ACC112 (cell line): ENCODE results near the gene DIPK1C.

Experiments
- H2AFZ ChIP-seq: fragments of 200-600 bp; sonication (generic); one replicate; pipeline ENCODE4 v1.6.0; 2017; ENCODE audit warnings: antibody characterized with exemption, low read length; ENCODE audit not compliant: unreplicated experiment
- H3K27ac ChIP-seq: fragments of 200-600 bp; sonication (generic); 2 replicates; pipeline ENCODE4 v1.5.1; 2014; ENCODE audit warnings: low read depth, mild to moderate bottlenecking, antibody characterized with exemption, low read length, moderate library complexity
- H3K27me3 ChIP-seq: fragments of 200-600 bp; sonication (generic); 2 replicates; pipeline ENCODE4 v1.6.1; 2014; ENCODE audit warnings: mild to moderate bottlenecking, antibody characterized with exemption, low read length, moderate library complexity, mixed read lengths; ENCODE audit not compliant: insufficient read depth
- H3K36me3 ChIP-seq: fragments of 200-600 bp; sonication (generic); 2 replicates; pipeline ENCODE4 v1.6.1; 2016; ENCODE audit warnings: mild to moderate bottlenecking, antibody characterized with exemption, low read length, moderate library complexity, mixed read lengths; ENCODE audit not compliant: insufficient read depth
- H3K4me1 ChIP-seq: fragments of 200-600 bp; sonication (generic); one replicate; pipeline ENCODE4 v1.6.1; 2016; ENCODE audit warnings: low read length, mixed read lengths; ENCODE audit not compliant: insufficient read depth, unreplicated experiment, control insufficient read depth
- H3K4me3 ChIP-seq: fragments of 200-600 bp; sonication (generic); 2 replicates; pipeline ENCODE4 v1.5.1; 2014; ENCODE audit warnings: mild to moderate bottlenecking, low read depth, low read length
- H3K79me2 ChIP-seq: fragments of 200-600 bp; sonication (generic); one replicate; pipeline ENCODE4 v1.6.0; 2016; ENCODE audit warnings: low read length; ENCODE audit not compliant: control insufficient read depth, unreplicated experiment, insufficient read depth

The DIPK1C gene

GRCh38 chr18:74420481-74420880, 36.6 kb downstream of the DIPK1C start:
- H2AFZ ChIP-seq = no peak overlapping the region
- no peak overlapping the region for H3K27ac ChIP-seq
- no peak overlapping the region for H3K4me3 ChIP-seq
- H3K27me3 ChIP-seq = peaks cover 84% of the 10 kb centered on the region
- H3K4me1 ChIP-seq = no peaks in the 10 kb centered on the region
- H3K36me3 ChIP-seq = no peaks in the 10 kb centered on the region
- H3K79me2 ChIP-seq = no peaks in the 10 kb centered on the region

GRCh38 chr18:74419761-74420160, 37.3 kb downstream of the DIPK1C start:
- H3K27me3 ChIP-seq = peaks cover 91% of the 10 kb centered on the region

DNA sequence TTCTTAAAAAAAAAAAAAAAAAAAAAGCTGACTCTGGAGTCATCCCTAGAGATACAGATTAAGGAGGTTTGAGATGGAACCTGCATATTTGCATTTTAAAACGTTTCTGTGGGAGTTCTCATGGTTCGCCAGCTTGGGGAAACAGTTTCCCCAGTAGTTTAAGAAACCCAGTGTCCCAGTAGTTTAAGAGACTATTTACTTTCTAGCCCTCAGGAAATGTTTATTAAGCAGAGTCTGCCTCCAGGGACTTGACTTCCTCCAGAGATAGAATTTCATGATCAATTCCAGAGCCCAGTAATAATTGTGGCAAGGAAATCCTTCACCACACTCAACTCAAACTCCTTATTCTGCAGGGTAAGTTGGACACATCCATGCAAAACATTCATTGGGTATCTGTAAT, 39.1 kb downstream of the DIPK1C start:
- no peaks in the 10 kb centered on the region for H3K36me3 ChIP-seq
- H3K4me3 ChIP-seq = no peak overlapping the region
- no peak overlapping the region for H2AFZ ChIP-seq
- H3K27me3 ChIP-seq = peaks cover 91% of the 10 kb centered on the region
- H3K79me2 ChIP-seq = no peaks in the 10 kb centered on the region
- H3K27ac ChIP-seq = no peak overlapping the region
- H3K4me1 ChIP-seq = no peaks in the 10 kb centered on the region

More at GRCh38 chr18:74419761-74420160, 37.3 kb downstream of the DIPK1C start:
- H3K79me2 ChIP-seq = no peaks in the 10 kb centered on the region
- no peak overlapping the region for H2AFZ ChIP-seq
- H3K36me3 ChIP-seq = no peaks in the 10 kb centered on the region
- H3K4me3 ChIP-seq = no peak overlapping the region
- no peaks in the 10 kb centered on the region for H3K4me1 ChIP-seq
- no peak overlapping the region for H3K27ac ChIP-seq

DNA sequence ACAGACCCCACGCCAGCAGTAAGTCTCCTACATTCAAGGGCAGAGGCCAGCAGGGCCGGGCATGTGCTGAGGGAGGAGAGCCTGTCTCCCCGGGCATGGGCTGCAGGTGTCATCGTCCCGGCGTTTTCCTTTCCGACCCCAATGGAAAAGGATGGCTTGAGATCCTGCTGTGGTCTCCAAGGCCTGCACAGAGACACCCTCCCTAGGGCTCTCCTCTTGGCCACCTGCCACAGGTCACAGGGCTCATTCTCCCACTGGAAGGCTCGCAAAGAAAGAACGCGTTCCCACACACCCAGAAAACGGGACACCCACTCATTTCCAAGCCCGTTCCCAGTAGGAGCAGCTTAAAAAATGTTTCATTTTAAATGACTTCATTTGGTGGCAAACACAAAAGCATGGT, 41.0 kb downstream of the DIPK1C start:
- H3K27me3 ChIP-seq = peaks cover 92% of the 10 kb centered on the region
- no peak overlapping the region for H3K4me3 ChIP-seq
- H3K27ac ChIP-seq = no peak overlapping the region

DNA sequence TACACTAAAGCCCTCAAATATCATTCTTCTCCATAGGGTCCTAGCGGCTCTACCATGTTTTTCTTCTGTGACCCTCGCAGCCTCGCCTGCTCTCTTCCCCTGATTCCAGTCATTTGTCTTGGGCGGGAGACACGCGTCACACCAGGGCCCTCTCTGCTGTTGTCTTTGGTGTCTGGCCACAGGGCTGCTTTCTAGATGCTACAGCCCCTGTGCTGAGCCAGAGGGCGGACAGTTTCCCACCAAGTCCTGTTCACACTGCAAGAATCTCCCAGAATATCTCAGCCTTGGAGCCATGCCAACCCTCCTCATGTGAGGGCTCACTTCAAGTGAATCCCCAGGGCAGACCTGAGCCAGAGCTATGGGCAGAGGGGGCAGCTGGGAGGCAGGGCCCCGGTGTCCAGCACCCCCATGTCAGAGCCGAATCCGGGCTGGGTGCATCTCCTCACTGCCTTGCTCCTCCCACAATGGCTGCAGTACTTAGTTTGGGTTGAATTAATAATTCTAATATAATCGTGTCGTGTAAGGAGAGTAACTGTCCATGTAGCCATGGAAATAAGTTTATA, 42.1 kb downstream of the DIPK1C start:
- no peaks in the 10 kb centered on the region for H3K36me3 ChIP-seq

More for the DNA sequence above, 41.0 kb downstream of the DIPK1C start:
- no peaks in the 10 kb centered on the region for H3K36me3 ChIP-seq
- no peak overlapping the region for H2AFZ ChIP-seq
- no peaks in the 10 kb centered on the region for H3K79me2 ChIP-seq
- H3K4me1 ChIP-seq = no peaks in the 10 kb centered on the region

GRCh38 chr18:74413836-74414235, 43.3 kb downstream of the DIPK1C start:
- Histone ChIP-seq H3K27ac (no peak overlapping the region), H3K79me2 (no peaks in the 10 kb centered on the region), H3K4me1 (no peaks in the 10 kb centered on the region), H2AFZ (no peak overlapping the region), H3K4me3 (no peak overlapping the region), H3K27me3 (peaks cover 89% of the 10 kb centered on the region), H3K36me3 (no peaks in the 10 kb centered on the region)

More for the DNA sequence above, 42.1 kb downstream of the DIPK1C start:
- H3K4me3 ChIP-seq = no peak overlapping the region
- H2AFZ ChIP-seq = no peak overlapping the region
- H3K79me2 ChIP-seq = no peaks in the 10 kb centered on the region
- H3K27me3 ChIP-seq = peaks cover 92% of the 10 kb centered on the region
- no peaks in the 10 kb centered on the region for H3K4me1 ChIP-seq
- no peak overlapping the region for H3K27ac ChIP-seq

DNA sequence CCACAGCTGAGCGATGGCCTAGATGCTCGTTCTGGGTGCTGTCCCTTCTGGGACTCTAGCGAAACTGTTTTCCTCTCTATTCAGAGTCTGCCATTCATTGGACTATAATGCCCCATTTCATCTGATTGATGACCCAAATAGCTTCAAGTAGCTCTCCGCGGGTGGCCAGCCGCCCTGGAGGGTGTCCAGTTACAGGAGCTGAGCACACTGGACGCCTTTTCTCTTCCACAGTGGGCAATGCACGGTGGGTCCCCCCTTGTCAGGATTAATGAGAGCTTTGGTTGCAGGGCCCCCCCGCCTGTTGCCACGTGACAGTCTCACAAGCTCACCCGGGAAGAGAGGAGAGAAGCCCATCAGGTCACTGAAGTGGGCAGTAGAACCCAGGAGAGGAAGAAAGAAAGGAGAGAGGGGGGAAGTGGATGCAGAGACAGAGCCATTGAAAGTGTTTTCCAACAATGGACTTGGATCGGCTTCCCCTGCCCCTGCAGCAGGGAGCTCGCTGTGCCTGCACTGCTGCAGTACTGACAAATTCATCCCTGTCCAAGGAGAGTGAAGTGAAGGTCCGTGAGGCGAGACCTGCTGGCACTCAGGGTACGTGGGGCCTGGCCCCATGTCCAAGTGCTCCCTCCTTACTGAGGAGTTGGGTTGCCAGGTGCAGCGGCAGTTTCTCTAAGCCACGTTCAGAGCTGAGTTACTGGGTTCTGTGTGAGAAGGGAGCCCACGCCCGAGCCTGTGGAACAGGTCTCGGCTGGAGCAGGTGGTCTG, 44.8 kb downstream of the DIPK1C start:
- Histone ChIP-seq H3K36me3 (no peaks in the 10 kb centered on the region), H3K4me3 (no peak overlapping the region), H2AFZ (no peak overlapping the region), H3K79me2 (no peaks in the 10 kb centered on the region), H3K27ac (no peak overlapping the region), H3K4me1 (no peaks in the 10 kb centered on the region), H3K27me3 (peaks cover 90% of the 10 kb centered on the region)

GRCh38 chr18:74411475-74411874, 45.6 kb downstream of the DIPK1C start:
- Histone ChIP-seq H3K4me3 (no peak overlapping the region), H3K4me1 (no peaks in the 10 kb centered on the region), H3K27ac (no peak overlapping the region), H2AFZ (no peak overlapping the region), H3K27me3 (peaks cover 90% of the 10 kb centered on the region), H3K36me3 (no peaks in the 10 kb centered on the region), H3K79me2 (no peaks in the 10 kb centered on the region)

- H3K27ac ChIP-seq = no peak overlapping the region
- H3K79me2 ChIP-seq = no peaks in the 10 kb centered on the region
- no peaks in the 10 kb centered on the region for H3K4me1 ChIP-seq
- H2AFZ ChIP-seq = no peak overlapping the region
- no peaks in the 10 kb centered on the region for H3K36me3 ChIP-seq
- no peak overlapping the region for H3K4me3 ChIP-seq
- H3K27me3 ChIP-seq = peaks cover 90% of the 10 kb centered on the region
Observed at GRCh38 chr18:74410441-74410992, 46.6 kb downstream of the DIPK1C start.

DNA sequence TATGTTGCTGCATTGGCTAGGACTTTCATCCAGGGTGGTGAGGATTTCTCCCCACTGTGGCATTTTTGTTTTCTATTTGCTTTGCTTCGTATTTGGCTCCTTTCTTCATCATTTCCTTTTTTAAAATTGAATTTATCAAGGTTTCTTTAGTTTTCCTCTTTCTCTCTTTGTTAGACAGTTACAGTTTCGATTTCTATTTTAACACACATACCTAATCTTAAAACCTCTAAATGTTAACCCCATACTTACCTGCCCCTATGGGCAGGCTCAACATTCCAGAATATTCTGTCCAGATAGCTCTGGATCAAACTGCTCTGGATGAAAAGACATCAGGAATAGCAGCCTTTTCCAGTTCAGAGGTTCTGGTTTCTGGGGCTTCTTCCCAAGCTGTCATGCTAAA, 49.2 kb downstream of the DIPK1C start:
- no peaks in the 10 kb centered on the region for H3K36me3 ChIP-seq
- H3K27ac ChIP-seq = no peak overlapping the region
- no peaks in the 10 kb centered on the region for H3K79me2 ChIP-seq
- no peaks in the 10 kb centered on the region for H3K4me1 ChIP-seq
- H3K4me3 ChIP-seq = peak overlapping the region; percentile 45; the same call in 1 of the 2 replicates
- H2AFZ ChIP-seq = no peak overlapping the region
- peaks cover 74% of the 10 kb centered on the region for H3K27me3 ChIP-seq
